T47D (cell line): ENCODE results near the gene MRPL45.
A peak's percentile ranks its signal among the peaks of the same experiment; 100 is the strongest.

Experiments
- DNase-seq, 2 experiments: peaks; one replicate each; pipeline versions ENCODE4 v3.0.0 to v3.0.0-alpha.2; 2011 to 2012; ENCODE audit warnings: low read depth in 1 of 2, low spot score in 1 of 2
- JUND ChIP-seq: IDR thresholded peaks from 2 replicates; pipeline ENCODE4 v1.6.1; 2012; ENCODE audit warnings: low read depth
- in situ Hi-C: cut with HindIII; loops from 2 replicates; pipeline ENCODE4 v1.10.0; 2016; ENCODE audit warnings: low sequenced_read_pairs, low pct_unique_long_range_greater_than_20kb

MRPL45 gene

GRCh38 chr17:38358586-38359513 lies 61.9 kb downstream of the MRPL45 start:
- peak in 1 of 2 experiments; percentile 24 for DNase-seq
- in situ Hi-C loops, result no loop called here
- no peak for TF ChIP-seq JUND

GRCh38 chr17:38361694-38362465 lies 64.9 kb downstream of the MRPL45 start:
- DNase-seq, result no peak
- no peak for TF ChIP-seq JUND
- in situ Hi-C loops, result no loop called here

GRCh38 chr17:38363016-38363415 lies 66.0 kb downstream of the MRPL45 start:
- no peak for DNase-seq
- in situ Hi-C loops, result no loop called here
- TF ChIP-seq JUND, result no peak

- no peak for TF ChIP-seq JUND
- in situ Hi-C loops, result no loop called here
These were observed 67.8 kb downstream of the MRPL45 start for GRCh38 chr17:38364741-38365140.

GRCh38 chr17:38369124-38369886 lies 72.3 kb downstream of the MRPL45 start:
- no peak for TF ChIP-seq JUND
- no peak for DNase-seq
- in situ Hi-C loops, result no loop called here

More at GRCh38 chr17:38364741-38365140, 67.8 kb downstream of the MRPL45 start:
- no peak for DNase-seq
